Measurements from ENCODE around the gene FAM200C. TPM values are rescaled to one million over a fixed set of nuclear protein-coding genes. Genes with fewer than 3 reads are reported as not detected.

Gene FAM200C
- total RNA-seq, 1 experiment from 2014 or later: 4.2 TPM

DNA sequence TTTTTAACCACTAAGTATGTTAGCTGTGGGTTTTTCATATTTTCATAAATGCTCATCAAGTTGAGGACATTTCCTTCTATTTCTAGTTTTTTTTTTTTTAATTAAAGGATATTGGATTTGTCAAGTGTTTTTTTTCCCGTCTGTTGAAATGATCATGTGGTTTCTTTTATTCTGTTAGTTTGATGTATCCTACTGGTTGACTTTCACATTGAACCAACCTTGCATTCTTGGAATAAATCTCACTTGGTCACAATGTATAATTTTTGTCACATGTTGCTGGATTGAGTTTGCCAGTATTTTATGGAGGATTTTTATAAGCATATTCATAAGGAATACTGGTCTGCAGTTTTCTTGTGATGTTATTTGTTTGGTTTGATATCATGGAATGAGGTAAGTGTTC is 12.4 kb downstream of the FAM200C start (continued):
- TF ChIP-seq, protein P1, sequence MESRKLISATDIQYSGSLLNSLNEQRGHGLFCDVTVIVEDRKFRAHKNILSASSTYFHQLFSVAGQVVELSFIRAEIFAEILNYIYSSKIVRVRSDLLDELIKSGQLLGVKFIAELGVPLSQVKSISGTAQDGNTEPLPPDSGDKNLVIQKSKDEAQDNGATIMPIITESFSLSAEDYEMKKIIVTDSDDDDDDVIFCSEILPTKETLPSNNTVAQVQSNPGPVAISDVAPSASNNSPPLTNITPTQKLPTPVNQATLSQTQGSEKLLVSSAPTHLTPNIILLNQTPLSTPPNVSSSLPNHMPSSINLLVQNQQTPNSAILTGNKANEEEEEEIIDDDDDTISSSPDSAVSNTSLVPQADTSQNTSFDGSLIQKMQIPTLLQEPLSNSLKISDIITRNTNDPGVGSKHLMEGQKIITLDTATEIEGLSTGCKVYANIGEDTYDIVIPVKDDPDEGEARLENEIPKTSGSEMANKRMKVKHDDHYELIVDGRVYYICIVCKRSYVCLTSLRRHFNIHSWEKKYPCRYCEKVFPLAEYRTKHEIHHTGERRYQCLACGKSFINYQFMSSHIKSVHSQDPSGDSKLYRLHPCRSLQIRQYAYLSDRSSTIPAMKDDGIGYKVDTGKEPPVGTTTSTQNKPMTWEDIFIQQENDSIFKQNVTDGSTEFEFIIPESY (IDR thresholded peaks at IDR 0.05; ENCODE audit: extremely low read depth, insufficient replicate concordance, low read length): no peak
- TF ChIP-seq FOSL1 (IDR thresholded peaks at IDR 0.05; ENCODE audit: low read depth) (no peak), POLR2A (IDR thresholded peaks at IDR 0.05; ENCODE audit: borderline replicate concordance, extremely low read depth, insufficient read depth, insufficient read length) (no peak)
- TF ChIP-seq, protein P2, sequence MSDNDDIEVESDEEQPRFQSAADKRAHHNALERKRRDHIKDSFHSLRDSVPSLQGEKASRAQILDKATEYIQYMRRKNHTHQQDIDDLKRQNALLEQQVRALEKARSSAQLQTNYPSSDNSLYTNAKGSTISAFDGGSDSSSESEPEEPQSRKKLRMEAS (IDR thresholded peaks at IDR 0.05): no peak

DNA sequence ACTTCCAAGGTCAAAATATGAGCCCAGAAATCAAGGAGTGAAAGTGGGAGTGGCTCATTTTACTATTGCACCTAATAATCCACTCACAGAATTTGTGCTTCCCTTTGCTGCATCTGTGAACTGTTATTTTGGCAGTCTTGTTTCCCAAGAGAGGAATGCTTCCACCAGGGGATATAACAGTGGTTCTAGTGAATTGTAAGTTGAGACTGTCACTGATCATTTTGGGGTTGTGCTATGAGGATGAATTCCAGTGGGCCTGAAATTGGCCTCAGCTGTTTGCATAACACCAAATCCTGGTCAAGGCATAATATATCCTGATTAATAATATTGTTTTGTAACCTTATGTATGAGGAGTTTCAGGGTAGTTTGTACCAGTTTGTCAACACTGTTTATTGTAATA is 14.4 kb downstream of the FAM200C start:
- POLR2A ChIA-PET: no interaction called here
- no peaks in the 10 kb centered on the region for H4K20me1 ChIP-seq (ENCODE audit: insufficient read depth)
- no peaks in the 10 kb centered on the region for H3K36me3 ChIP-seq (ENCODE audit: control insufficient read depth in 1 of 2, insufficient read depth in 2 of 2, low read length in 2 of 2)
- CTCF ChIA-PET: no interaction called here
- no peak overlapping the region for H2AFZ ChIP-seq (ENCODE audit: low read depth, low read length, poor library complexity, severe bottlenecking)
- H3K9ac ChIP-seq (ENCODE audit: low read length): no peak overlapping the region
- peaks cover 5% of the 10 kb centered on the region; the same call in 1 of the 2 replicates for H3K27me3 ChIP-seq (ENCODE audit: insufficient read depth, low read length)
- H3K4me2 ChIP-seq (ENCODE audit: low read length): no peak overlapping the region
- BruUV-seq (replicated peaks): no TSS peak
- H3K27ac ChIP-seq (ENCODE audit: low read depth, low read length): no peak overlapping the region
- no peaks in the 10 kb centered on the region for H3K9me2 ChIP-seq (ENCODE audit: insufficient read depth)
- H3K4me3 ChIP-seq (replicated peaks in 1 of 2; ENCODE audit: low read depth in 1 of 2, low read length in 2 of 2): no peak overlapping the region
- no peaks in the 10 kb centered on the region for H3K79me2 ChIP-seq (ENCODE audit: insufficient read depth, low read length)
- no peaks in the 10 kb centered on the region; a peak in 1 of 4 replicates for H3K9me3 ChIP-seq (ENCODE audit: control insufficient read depth in 1 of 2, insufficient read depth in 1 of 2, low read depth in 1 of 2, low read length in 2 of 2)
- ATAC-seq: no peak
- no peak for DNase-seq (ENCODE audit: low read depth, low spot score)
- no peaks in the 10 kb centered on the region for H3K4me1 ChIP-seq (ENCODE audit: control insufficient read depth in 1 of 2, insufficient read depth in 2 of 2, low read length in 2 of 2)
- intact Hi-C loops (cut with micrococcal nuclease): no loop called here
- RAD21 ChIA-PET (ENCODE audit: low non-redundant PET in 1 of 2, low total read pairs in 2 of 2, uncharacterized antibody in 2 of 2, unreplicated experiment in 2 of 2): no interaction called here
- TF ChIP-seq POLR2AphosphoS5 (IDR thresholded peaks at IDR 0.05; ENCODE audit: low read depth, low read length): no peak
- TF ChIP-seq, protein P3, sequence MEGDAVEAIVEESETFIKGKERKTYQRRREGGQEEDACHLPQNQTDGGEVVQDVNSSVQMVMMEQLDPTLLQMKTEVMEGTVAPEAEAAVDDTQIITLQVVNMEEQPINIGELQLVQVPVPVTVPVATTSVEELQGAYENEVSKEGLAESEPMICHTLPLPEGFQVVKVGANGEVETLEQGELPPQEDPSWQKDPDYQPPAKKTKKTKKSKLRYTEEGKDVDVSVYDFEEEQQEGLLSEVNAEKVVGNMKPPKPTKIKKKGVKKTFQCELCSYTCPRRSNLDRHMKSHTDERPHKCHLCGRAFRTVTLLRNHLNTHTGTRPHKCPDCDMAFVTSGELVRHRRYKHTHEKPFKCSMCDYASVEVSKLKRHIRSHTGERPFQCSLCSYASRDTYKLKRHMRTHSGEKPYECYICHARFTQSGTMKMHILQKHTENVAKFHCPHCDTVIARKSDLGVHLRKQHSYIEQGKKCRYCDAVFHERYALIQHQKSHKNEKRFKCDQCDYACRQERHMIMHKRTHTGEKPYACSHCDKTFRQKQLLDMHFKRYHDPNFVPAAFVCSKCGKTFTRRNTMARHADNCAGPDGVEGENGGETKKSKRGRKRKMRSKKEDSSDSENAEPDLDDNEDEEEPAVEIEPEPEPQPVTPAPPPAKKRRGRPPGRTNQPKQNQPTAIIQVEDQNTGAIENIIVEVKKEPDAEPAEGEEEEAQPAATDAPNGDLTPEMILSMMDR (IDR thresholded peaks at IDR 0.05 in 2 of 3, conservative IDR thresholded peaks at IDR 0.05 in 1 of 3; ENCODE audit: borderline replicate concordance in 1 of 3, insufficient read depth in 1 of 3, low read depth in 2 of 3, low read length in 2 of 3): no peak
- TF ChIP-seq ZFX (IDR thresholded peaks at IDR 0.05): no peak
- no peak for TF ChIP-seq SIN3A (IDR thresholded peaks at IDR 0.05; ENCODE audit: low read depth)
- TF ChIP-seq, protein P2 (IDR thresholded peaks at IDR 0.05): no peak
- TF ChIP-seq, protein P4, sequence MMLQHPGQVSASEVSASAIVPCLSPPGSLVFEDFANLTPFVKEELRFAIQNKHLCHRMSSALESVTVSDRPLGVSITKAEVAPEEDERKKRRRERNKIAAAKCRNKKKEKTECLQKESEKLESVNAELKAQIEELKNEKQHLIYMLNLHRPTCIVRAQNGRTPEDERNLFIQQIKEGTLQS (IDR thresholded peaks at IDR 0.05): no peak
- no peak for TF ChIP-seq POLR2A (IDR thresholded peaks at IDR 0.05; ENCODE audit: borderline replicate concordance, extremely low read depth, insufficient read depth, insufficient read length)
- TF ChIP-seq, protein P1 (IDR thresholded peaks at IDR 0.05; ENCODE audit: extremely low read depth, insufficient replicate concordance, low read length): no peak
- no peak for TF ChIP-seq ZNF274 (IDR thresholded peaks at IDR 0.05; ENCODE audit: low read depth, low read length)
- TF ChIP-seq SP1 (IDR thresholded peaks at IDR 0.05; ENCODE audit: low read depth): no peak
- no peak for TF ChIP-seq CEBPB (IDR thresholded peaks at IDR 0.05; ENCODE audit: low read depth)
- no peak for TF ChIP-seq CBX3 (IDR thresholded peaks at IDR 0.05; ENCODE audit: low read depth)
- TF ChIP-seq, protein P5, sequence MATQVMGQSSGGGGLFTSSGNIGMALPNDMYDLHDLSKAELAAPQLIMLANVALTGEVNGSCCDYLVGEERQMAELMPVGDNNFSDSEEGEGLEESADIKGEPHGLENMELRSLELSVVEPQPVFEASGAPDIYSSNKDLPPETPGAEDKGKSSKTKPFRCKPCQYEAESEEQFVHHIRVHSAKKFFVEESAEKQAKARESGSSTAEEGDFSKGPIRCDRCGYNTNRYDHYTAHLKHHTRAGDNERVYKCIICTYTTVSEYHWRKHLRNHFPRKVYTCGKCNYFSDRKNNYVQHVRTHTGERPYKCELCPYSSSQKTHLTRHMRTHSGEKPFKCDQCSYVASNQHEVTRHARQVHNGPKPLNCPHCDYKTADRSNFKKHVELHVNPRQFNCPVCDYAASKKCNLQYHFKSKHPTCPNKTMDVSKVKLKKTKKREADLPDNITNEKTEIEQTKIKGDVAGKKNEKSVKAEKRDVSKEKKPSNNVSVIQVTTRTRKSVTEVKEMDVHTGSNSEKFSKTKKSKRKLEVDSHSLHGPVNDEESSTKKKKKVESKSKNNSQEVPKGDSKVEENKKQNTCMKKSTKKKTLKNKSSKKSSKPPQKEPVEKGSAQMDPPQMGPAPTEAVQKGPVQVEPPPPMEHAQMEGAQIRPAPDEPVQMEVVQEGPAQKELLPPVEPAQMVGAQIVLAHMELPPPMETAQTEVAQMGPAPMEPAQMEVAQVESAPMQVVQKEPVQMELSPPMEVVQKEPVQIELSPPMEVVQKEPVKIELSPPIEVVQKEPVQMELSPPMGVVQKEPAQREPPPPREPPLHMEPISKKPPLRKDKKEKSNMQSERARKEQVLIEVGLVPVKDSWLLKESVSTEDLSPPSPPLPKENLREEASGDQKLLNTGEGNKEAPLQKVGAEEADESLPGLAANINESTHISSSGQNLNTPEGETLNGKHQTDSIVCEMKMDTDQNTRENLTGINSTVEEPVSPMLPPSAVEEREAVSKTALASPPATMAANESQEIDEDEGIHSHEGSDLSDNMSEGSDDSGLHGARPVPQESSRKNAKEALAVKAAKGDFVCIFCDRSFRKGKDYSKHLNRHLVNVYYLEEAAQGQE (IDR thresholded peaks at IDR 0.05; ENCODE audit: low read depth): no peak
- no peak for TF ChIP-seq SRF (IDR thresholded peaks at IDR 0.05; ENCODE audit: low read depth)
